PC-3 (cell line): ENCODE data around the gene MAB21L1. TPM values are rescaled to one million over a fixed set of nuclear protein-coding genes. Genes with fewer than 3 reads are reported as not detected.

Source experiments
- ATAC-seq: fragments of 200-7000 bp; cut with Tn5 transposase; 2 replicates; pipeline ENCODE4 v1.9.1; 2020; ENCODE audit warnings: mild to moderate bottlenecking, moderate library complexity
- BruUV-seq: library from RNA; stranded (reverse); fragments of 400-500 nt; replicated peaks from 2 replicates; lab custom pipeline; 2021; lab: Mats Ljungman, UMichigan
- CTCF ChIA-PET: fragments of 300-600 bp; sonication (Branson Sonifier 250); formaldehyde crosslinking; loops from one replicate; lab custom pipeline; 2022; ENCODE audit warnings: antibody characterized with exemption; lab: Charles Lee
- POLR2A ChIA-PET: fragments of 300-600 bp; sonication (Branson Sonifier 250); formaldehyde crosslinking; loops from one replicate; lab custom pipeline; 2022; ENCODE audit warnings: antibody characterized with exemption; ENCODE audit not compliant: unreplicated experiment; lab: Charles Lee
- DNase-seq: peaks from one replicate; pipeline ENCODE4 v3.0.0-alpha.2; 2015
- H2AFZ ChIP-seq: fragments of 300-600 bp; sonication (generic); 2 replicates; pipeline ENCODE4 v1.6.0; 2016; ENCODE audit warnings: antibody characterized with exemption, low read length
- H3F3A ChIP-seq: fragments of 300-600 bp; sonication (generic); one replicate; pipeline ENCODE4 v1.6.0; 2017; ENCODE audit warnings: antibody characterized with exemption, low read length, control low read depth, mild to moderate bottlenecking; ENCODE audit not compliant: unreplicated experiment
- H3K27ac ChIP-seq: fragments of 300-600 bp; sonication (generic); 2 replicates; pipeline ENCODE4 v1.5.1; 2016; ENCODE audit warnings: mild to moderate bottlenecking, low read length
- H3K27me3 ChIP-seq: fragments of 300-600 bp; sonication (generic); 2 replicates; pipeline ENCODE4 v1.6.1; 2016; ENCODE audit warnings: low read length, mixed read lengths
- H3K36me3 ChIP-seq: fragments of 300-600 bp; sonication (generic); 2 replicates; pipeline ENCODE4 v1.6.1; 2016; ENCODE audit warnings: low read depth, mixed run types, low read length, mixed read lengths
- H3K4me1 ChIP-seq: fragments of 300-600 bp; sonication (generic); 2 replicates; pipeline ENCODE4 v1.5.1; 2016; ENCODE audit warnings: low read length; ENCODE audit not compliant: insufficient read depth
- H3K4me2 ChIP-seq: fragments of 300-600 bp; sonication (generic); 2 replicates; pipeline ENCODE4 v1.6.0; 2016; ENCODE audit warnings: low read length
- H3K4me3 ChIP-seq: fragments of 300-600 bp; sonication (generic); 2 replicates; pipeline ENCODE4 v1.5.1; 2016; ENCODE audit warnings: mild to moderate bottlenecking, low read length, mixed read lengths
- H3K79me2 ChIP-seq: fragments of 300-600 bp; sonication (generic); 2 replicates; pipeline ENCODE4 v1.6.1; 2017; ENCODE audit warnings: low read length, mixed read lengths
- H3K9ac ChIP-seq: fragments of 300-600 bp; sonication (generic); 2 replicates; pipeline ENCODE4 v1.6.0; 2016; ENCODE audit warnings: mild to moderate bottlenecking, low read length
- H3K9me2 ChIP-seq: fragments of 300-600 bp; sonication (generic); replicated peaks from 2 replicates; pipeline ENCODE4 v1.6.1; 2016; ENCODE audit warnings: mixed run types, low read length, mixed read lengths
- H3K9me3 ChIP-seq: fragments of 300-600 bp; sonication (generic); 2 replicates; pipeline ENCODE4 v1.6.1; 2016; ENCODE audit warnings: low read length, mixed read lengths
- H4K20me1 ChIP-seq: fragments of 300-600 bp; sonication (generic); 2 replicates; pipeline ENCODE4 v1.6.1; 2016; ENCODE audit warnings: low read length, mixed read lengths
- CTCF ChIP-seq: fragments of 300-600 bp; sonication (generic); conservative IDR thresholded peaks from 2 replicates; pipeline ENCODE4 v1.5.1; 2017; ENCODE audit warnings: antibody characterized with exemption, low read depth, mild to moderate bottlenecking, low read length
- EZH2 ChIP-seq: fragments of 300-600 bp; sonication (generic); IDR thresholded peaks from one replicate; pipeline ENCODE4 v1.6.1; 2017; ENCODE audit warnings: antibody characterized with exemption, mild to moderate bottlenecking, low read length; ENCODE audit not compliant: unreplicated experiment
- EZH2phosphoT487 ChIP-seq: fragments of 300-600 bp; sonication (generic); IDR thresholded peaks from 2 replicates; pipeline ENCODE4 v1.6.1; 2018; ENCODE audit warnings: mild to moderate bottlenecking, antibody characterized with exemption, low read length, borderline replicate concordance
- intact Hi-C: fragments of 100-400 bp; cut with micrococcal nuclease; formaldehyde crosslinking; loops from 2 replicates; pipeline ENCODE4 v1.9.0; 2023
- total RNA-seq: library from RNA; depleted of rRNA; stranded (reverse); fragments of >200 nt; gene quantifications from 2 replicates; pipeline ENCODE4 v1.2.3, GENCODE V29; 2014

Gene MAB21L1
- total RNA-seq, 1 experiment from 2014 or later = not detected

DNA sequence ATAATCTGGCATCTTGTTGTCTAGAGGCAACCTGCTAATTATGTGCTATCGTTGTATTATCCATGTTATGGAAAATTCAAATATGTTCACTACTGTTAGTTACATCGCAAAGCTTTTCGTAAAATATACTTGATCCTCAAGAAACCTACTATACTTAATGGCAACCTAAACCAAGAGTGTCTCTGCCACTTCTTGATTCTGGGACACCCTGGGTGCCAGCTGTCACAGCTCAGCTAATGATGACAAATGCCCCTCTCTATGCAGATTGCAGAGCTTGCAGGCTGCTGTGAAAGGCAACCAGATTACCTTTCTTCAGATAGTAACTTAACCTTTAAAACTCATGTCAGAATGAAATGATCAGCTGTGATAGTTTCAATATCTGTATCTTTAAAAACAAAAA, 8.9 kb upstream of the MAB21L1 start:
- TF ChIP-seq EZH2phosphoT487 (no peak), EZH2 (no peak), CTCF (no peak)
- H3K4me3 ChIP-seq = no peak overlapping the region
- no peaks in the 10 kb centered on the region for H3K27me3 ChIP-seq
- no peaks in the 10 kb centered on the region for H3K4me1 ChIP-seq
- ChIA-PET POLR2A (no interaction called here), CTCF (no interaction called here)
- H3K36me3 ChIP-seq = no peaks in the 10 kb centered on the region
- H2AFZ ChIP-seq = no peak overlapping the region
- DNase-seq = no peak
- H3K27ac ChIP-seq = no peak overlapping the region
- H3F3A ChIP-seq = no peaks in the 10 kb centered on the region
- H3K9ac ChIP-seq = no peak overlapping the region
- no peaks in the 10 kb centered on the region for H4K20me1 ChIP-seq
- no peaks in the 10 kb centered on the region for H3K9me2 ChIP-seq
- H3K9me3 ChIP-seq = no peaks in the 10 kb centered on the region
- intact Hi-C loops = no loop called here
- no peak for ATAC-seq
- no peaks in the 10 kb centered on the region for H3K79me2 ChIP-seq
- no peak overlapping the region for H3K4me2 ChIP-seq
- BruUV-seq = no TSS peak

GRCh38 chr13:35484384-35484783, 7.9 kb upstream of the MAB21L1 start:
- Histone ChIP-seq H3K36me3 (no peaks in the 10 kb centered on the region), H3F3A (no peaks in the 10 kb centered on the region), H3K9me2 (no peaks in the 10 kb centered on the region), H3K4me1 (no peaks in the 10 kb centered on the region), H4K20me1 (no peaks in the 10 kb centered on the region), H3K9me3 (no peaks in the 10 kb centered on the region), H3K79me2 (no peaks in the 10 kb centered on the region), H3K27me3 (no peaks in the 10 kb centered on the region), H3K9ac (no peak overlapping the region), H3K4me3 (no peak overlapping the region), H3K27ac (no peak overlapping the region), H3K4me2 (no peak overlapping the region), H2AFZ (no peak overlapping the region)
- intact Hi-C loops = no loop called here
- BruUV-seq = no TSS peak
- DNase-seq (no peak), ATAC-seq (no peak)
- POLR2A ChIA-PET = no interaction called here
- CTCF ChIA-PET = no interaction called here
- TF ChIP-seq EZH2phosphoT487 (no peak), EZH2 (no peak)

- Histone ChIP-seq H3K4me3 (no peak overlapping the region), H3F3A (no peaks in the 10 kb centered on the region), H3K27ac (no peak overlapping the region), H2AFZ (no peak overlapping the region), H3K79me2 (no peaks in the 10 kb centered on the region), H3K36me3 (no peaks in the 10 kb centered on the region), H3K9me2 (no peaks in the 10 kb centered on the region), H3K4me1 (no peaks in the 10 kb centered on the region), H3K4me2 (no peak overlapping the region), H3K27me3 (no peaks in the 10 kb centered on the region), H3K9me3 (no peaks in the 10 kb centered on the region), H3K9ac (no peak overlapping the region), H4K20me1 (no peaks in the 10 kb centered on the region)
- POLR2A ChIA-PET = no interaction called here
- CTCF ChIA-PET = no interaction called here
- BruUV-seq = no TSS peak
- ATAC-seq (no peak), DNase-seq (no peak)
- TF ChIP-seq EZH2phosphoT487 (no peak), CTCF (no peak), EZH2 (no peak)
- intact Hi-C loops = no loop called here
These were observed 7.3 kb upstream of the MAB21L1 start for GRCh38 chr13:35483761-35484160.
